Natural killer cell (primary cell): ENCODE data around the gene VAMP4. TPM values are rescaled to one million over a fixed set of nuclear protein-coding genes. Genes with fewer than 3 reads are reported as not detected.

ENCODE experiments used
- ATAC-seq, 3 donors: fragments of 150-1000 bp in 2 of 3; fragments of 200-7000 bp in 1 of 3; cut with Tn5 transposase; 1 replicate in 1 of 3; 2 replicates in 2 of 3; pipeline ENCODE4 v1.10.0; 2021; ENCODE audit warnings: mild to moderate bottlenecking in 2 of 3, moderate library complexity in 2 of 3
- DNase-seq, 2 donors: peaks; one replicate each; pipeline versions ENCODE4 v3.0.0 to v3.0.0-alpha.2; 2013 to 2021; ENCODE audit warnings: mixed read lengths in 1 of 2
- H3K27ac ChIP-seq: one replicate; pipeline ENCODE4 v1.5.1; 2013; ENCODE audit warnings: mild to moderate bottlenecking, low read length
- H3K27me3 ChIP-seq: one replicate; pipeline ENCODE4 v1.6.1; 2013; ENCODE audit warnings: low read length; ENCODE audit not compliant: control insufficient read depth, insufficient read depth
- H3K36me3 ChIP-seq: one replicate; pipeline ENCODE4 v1.6.1; 2013; ENCODE audit warnings: low read length; ENCODE audit not compliant: control insufficient read depth, insufficient read depth
- H3K4me1 ChIP-seq: one replicate; pipeline ENCODE4 v1.6.1; 2013; ENCODE audit warnings: low read length; ENCODE audit not compliant: control insufficient read depth, insufficient read depth
- H3K4me3 ChIP-seq: one replicate; pipeline ENCODE4 v1.5.1; 2013; ENCODE audit warnings: low read length
- H3K9me3 ChIP-seq: one replicate; pipeline ENCODE4 v1.6.1; 2013; ENCODE audit warnings: low read length; ENCODE audit not compliant: control insufficient read depth, insufficient read depth
- H3K27ac Mint-ChIP-seq, 2 donors: one replicate each; pipeline ENCODE4 v1.8.0; 2022; ENCODE audit warnings: mild to moderate bottlenecking in 2 of 2, mixed read lengths in 2 of 2, moderate library complexity in 1 of 2
- H3K27me3 Mint-ChIP-seq, 2 donors: one replicate each; pipeline ENCODE4 v1.8.0; 2022; ENCODE audit warnings: low read depth in 2 of 2, mixed read lengths in 2 of 2
- H3K36me3 Mint-ChIP-seq: one replicate; pipeline ENCODE4 v1.8.0; 2022; ENCODE audit warnings: mixed read lengths
- H3K4me1 Mint-ChIP-seq, 2 donors: one replicate each; pipeline ENCODE4 v1.8.0; 2022; ENCODE audit warnings: mixed read lengths in 2 of 2
- H3K4me3 Mint-ChIP-seq: one replicate; pipeline ENCODE4 v1.8.0; 2022; ENCODE audit warnings: mild to moderate bottlenecking, moderate library complexity, mixed read lengths
- H3K9me3 Mint-ChIP-seq, 2 donors: one replicate each; pipeline ENCODE4 v1.8.0; 2022; ENCODE audit warnings: mixed read lengths in 2 of 2
- CTCF ChIP-seq: fragments of 200-600 bp; IDR thresholded peaks from one replicate; pipeline ENCODE4 v1.8.0; 2022; ENCODE audit warnings: antibody characterized with exemption
- WGBS: methylation state at CpG from one replicate; pipeline ENCODE4 v1.1.7; 2013; ENCODE audit warnings: missing lambda C conversion rate; ENCODE audit not compliant: insufficient coverage; 5-methylcytosine and 5-hydroxymethylcytosine counted together
- intact Hi-C: fragments of 100-400 bp; cut with micrococcal nuclease; formaldehyde crosslinking; loops from one replicate; pipeline ENCODE4 v1.14.2; 2022
- total RNA-seq, 4 donors: library from RNA; stranded (reverse); fragments of 120-200 nt in 1 of 4; gene quantifications; one replicate each; pipeline versions ENCODE4 v1.2.3 to v1.2.4, GENCODE V29; 2013 to 2022

Gene VAMP4
- total RNA-seq, result 10 to 100 TPM; 17.5 to 24.2 (median 20.7) TPM
- total RNA-seq (2013), result 24.3 TPM

GRCh38 chr1:171741872-171742576 is at the start of gene VAMP4:
Gene VAMP4 (minus strand): TSS chr1:171742065. CDS start chr1:171738414, 3,651 bp downstream.
- H3K36me3 ChIP-seq, result peaks cover 8% of the 10 kb centered on the region
- H3K4me3 ChIP-seq, result peak within 1 kb of the TSS; percentile 86
- TF ChIP-seq CTCF, result no peak
- no peaks in the 10 kb centered on the region for H3K27me3 ChIP-seq
- intact Hi-C loops, result loop anchor here (1.0 to 5.0 kb wide), 4 partner anchors 39 to 790 kb away; partner anchors contain the start of genes METTL13, PRRC2C and SUCO
- DNase-seq, result peak; percentile 82 to 92
- H3K27me3 Mint-ChIP-seq, result no peaks in the 10 kb centered on the region
- H3K27ac ChIP-seq, result peak within 1 kb of the TSS; percentile 94
- peak within 1 kb of the TSS; percentile 98 for H3K4me3 Mint-ChIP-seq
- ATAC-seq, result peak; percentile 86 to 95 (median 90)
- H3K4me1 ChIP-seq, result peaks cover 8% of the 10 kb centered on the region
- WGBS, result under 1% methylated on average over 57 of the region's 57 CpGs
- H3K9me3 Mint-ChIP-seq, result no peaks in the 10 kb centered on the region
- peak within 1 kb of the TSS; percentile 96 to 100 for H3K27ac Mint-ChIP-seq
- peaks cover 3% of the 10 kb centered on the region for H3K36me3 Mint-ChIP-seq
- no peaks in the 10 kb centered on the region for H3K9me3 ChIP-seq
- H3K4me1 Mint-ChIP-seq, result peaks cover 54 to 58% of the 10 kb centered on the region in 2 donors

GRCh38 chr1:171790318-171790717 is 48.5 kb upstream of the VAMP4 start:
- intact Hi-C loops, result no loop called here
- Mint-ChIP-seq H3K27me3 (no peaks in the 10 kb centered on the region), H3K9me3 (no peaks in the 10 kb centered on the region), H3K4me3 (no peak overlapping the region), H3K27ac (peak overlapping the region in 1 of 2 donors; percentile 42), H3K4me1 (peaks cover 14 to 29% of the 10 kb centered on the region in 2 donors), H3K36me3 (peaks cover 31% of the 10 kb centered on the region)
- ATAC-seq, result no peak
- no peak for TF ChIP-seq CTCF
- no peak overlapping the region for H3K4me3 ChIP-seq
- DNase-seq, result no peak
- no peak overlapping the region for H3K27ac ChIP-seq
- H3K27me3 ChIP-seq, result no peaks in the 10 kb centered on the region
- 97% methylated on average over 6 of the region's 6 CpGs for WGBS
- H3K36me3 ChIP-seq, result peaks cover 95% of the 10 kb centered on the region
- no peaks in the 10 kb centered on the region for H3K9me3 ChIP-seq
- H3K4me1 ChIP-seq, result no peaks in the 10 kb centered on the region

- no peaks in the 10 kb centered on the region for H3K27me3 ChIP-seq
- no peaks in the 10 kb centered on the region for H3K9me3 ChIP-seq
- no peak overlapping the region for H3K27ac ChIP-seq
- no peaks in the 10 kb centered on the region for H3K9me3 Mint-ChIP-seq
- no peaks in the 10 kb centered on the region for H3K27me3 Mint-ChIP-seq
- WGBS, result 97% methylated on average over 5 of the region's 5 CpGs
- peaks cover 91% of the 10 kb centered on the region for H3K36me3 ChIP-seq
- DNase-seq (no peak), ATAC-seq (no peak)
- no peak overlapping the region for H3K4me3 Mint-ChIP-seq
- TF ChIP-seq CTCF, result no peak
- peaks cover 7% of the 10 kb centered on the region for H3K4me1 ChIP-seq
- H3K27ac Mint-ChIP-seq, result no peak overlapping the region
- peaks cover 19 to 34% of the 10 kb centered on the region in 2 donors for H3K4me1 Mint-ChIP-seq
- intact Hi-C loops, result no loop called here
- no peak overlapping the region for H3K4me3 ChIP-seq
- H3K36me3 Mint-ChIP-seq, result peaks cover 26% of the 10 kb centered on the region
Observed at GRCh38 chr1:171788696-171789095, 46.8 kb upstream of the VAMP4 start.
